GM19240 (cell line): ENCODE measurements around the gene WRNIP1.
"Not testable (repeated sequence)": the region's sequence is repeated elsewhere in the genome, so short reads cannot be mapped to it uniquely, and the experiment has no call there.

ENCODE experiments used
- DNase-seq: peaks from one replicate; pipeline ENCODE4 v3.0.0; 2011; ENCODE audit warnings: low spot score; ENCODE audit not compliant: insufficient read length

The WRNIP1 gene

DNA sequence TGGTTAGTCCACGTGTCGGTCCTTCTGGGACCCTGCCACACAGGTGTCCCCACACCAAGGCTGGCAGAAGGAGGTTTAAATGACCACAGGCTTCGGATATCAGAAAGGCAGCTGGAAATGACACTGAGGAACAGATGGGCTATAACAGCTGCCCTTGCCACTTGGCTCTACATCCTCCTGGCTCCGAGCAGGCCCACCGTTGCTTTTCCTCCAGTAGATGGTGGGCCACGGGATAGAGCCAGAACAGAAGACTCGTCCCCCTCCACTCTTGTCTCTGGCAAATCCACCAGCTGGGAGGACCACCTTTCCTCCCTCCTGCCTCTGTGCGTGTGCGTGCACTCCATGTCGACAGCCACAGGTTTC, 17.6 kb downstream of the WRNIP1 start:
- DNase-seq, result no peak

DNA sequence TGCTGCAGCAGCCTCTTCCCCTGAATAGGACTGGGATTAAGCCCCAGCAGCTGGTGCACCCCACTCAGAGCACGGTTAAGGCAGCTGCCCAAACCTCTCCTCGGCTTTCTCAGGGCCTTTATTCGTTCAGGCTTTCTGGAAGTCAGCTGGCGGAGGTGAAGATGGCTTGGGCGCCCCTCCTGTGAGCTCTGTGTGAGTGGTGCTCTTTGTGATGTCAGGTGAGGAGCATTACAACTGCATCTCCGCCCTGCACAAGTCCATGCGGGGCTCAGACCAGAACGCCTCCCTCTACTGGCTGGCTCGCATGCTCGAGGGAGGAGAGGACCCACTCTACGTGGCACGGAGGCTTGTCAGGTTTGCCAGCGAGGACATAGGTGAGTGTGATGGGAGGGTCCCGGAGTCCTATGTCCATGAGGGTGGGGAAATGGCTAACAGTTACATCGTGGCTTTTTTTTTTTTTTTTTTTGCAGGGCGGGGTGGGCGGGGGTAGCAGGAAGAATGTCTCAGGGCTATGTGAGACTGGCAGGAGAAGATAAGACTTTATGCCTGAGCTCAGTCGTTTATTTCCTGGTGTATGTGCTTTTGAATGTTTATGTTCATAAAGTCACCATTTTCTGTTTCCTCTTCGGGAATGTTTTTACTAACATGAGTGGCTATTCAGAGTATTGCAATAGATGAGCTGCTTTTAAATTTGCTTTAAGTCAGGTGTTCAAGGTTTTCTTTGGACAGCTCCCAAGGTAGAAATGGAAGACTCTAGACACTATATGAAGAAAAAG, 18.2 kb downstream of the WRNIP1 start:
- DNase-seq, result no peak

DNA sequence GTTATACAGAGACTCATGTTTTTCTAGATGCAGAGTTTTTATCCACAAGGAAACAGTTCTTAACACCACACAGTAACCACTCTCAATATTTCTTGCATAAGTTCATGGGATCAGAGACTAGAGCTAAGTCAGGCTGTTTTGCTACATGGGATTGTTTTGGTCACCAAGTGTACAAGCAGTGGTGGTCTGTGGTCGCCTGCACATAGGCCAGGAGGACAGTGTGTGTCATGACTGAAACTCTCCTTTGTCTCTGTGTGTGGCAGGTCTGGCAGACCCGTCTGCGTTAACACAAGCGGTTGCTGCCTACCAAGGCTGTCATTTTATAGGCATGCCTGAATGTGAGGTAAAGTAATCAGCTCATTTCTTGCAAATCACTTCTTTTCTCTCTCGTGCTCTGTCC, 18.9 kb downstream of the WRNIP1 start:
- no peak for DNase-seq

DNA sequence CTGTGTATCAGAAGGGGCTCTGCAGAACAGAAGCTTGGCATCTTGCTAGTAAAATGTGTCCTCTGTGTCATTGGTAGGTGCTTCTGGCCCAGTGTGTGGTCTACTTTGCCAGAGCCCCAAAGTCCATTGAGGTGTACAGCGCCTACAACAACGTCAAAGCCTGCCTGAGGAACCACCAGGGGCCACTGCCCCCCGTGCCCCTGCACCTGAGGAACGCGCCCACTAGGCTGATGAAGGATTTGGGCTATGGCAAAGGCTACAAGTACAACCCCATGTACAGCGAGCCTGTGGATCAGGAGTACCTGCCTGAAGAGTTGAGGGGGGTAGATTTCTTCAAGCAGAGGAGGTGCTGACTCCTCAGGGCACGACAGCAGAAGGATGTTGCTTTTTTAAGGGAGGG, 19.7 kb downstream of the WRNIP1 start:
- DNase-seq, result no peak

DNA sequence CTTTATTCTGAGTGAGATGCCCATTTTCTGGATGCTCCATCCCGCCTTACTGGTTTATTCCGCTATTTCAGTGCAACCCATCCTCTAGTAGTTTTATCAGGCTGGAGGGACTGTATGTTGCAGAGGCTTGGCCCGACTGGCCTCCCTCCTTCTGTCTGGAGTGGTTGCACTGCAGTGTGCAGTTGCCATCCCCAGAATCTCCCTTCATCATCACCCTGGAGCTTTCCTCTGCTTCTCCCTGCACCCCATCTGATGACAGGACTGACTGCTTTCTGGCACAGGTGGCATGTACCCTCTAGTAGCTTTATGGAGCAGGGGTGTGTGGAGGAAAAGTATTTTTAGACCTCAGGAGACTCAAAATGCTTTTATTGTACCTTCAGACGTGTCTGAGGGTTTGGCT, 21.1 kb downstream of the WRNIP1 start:
- no peak for DNase-seq

DNA sequence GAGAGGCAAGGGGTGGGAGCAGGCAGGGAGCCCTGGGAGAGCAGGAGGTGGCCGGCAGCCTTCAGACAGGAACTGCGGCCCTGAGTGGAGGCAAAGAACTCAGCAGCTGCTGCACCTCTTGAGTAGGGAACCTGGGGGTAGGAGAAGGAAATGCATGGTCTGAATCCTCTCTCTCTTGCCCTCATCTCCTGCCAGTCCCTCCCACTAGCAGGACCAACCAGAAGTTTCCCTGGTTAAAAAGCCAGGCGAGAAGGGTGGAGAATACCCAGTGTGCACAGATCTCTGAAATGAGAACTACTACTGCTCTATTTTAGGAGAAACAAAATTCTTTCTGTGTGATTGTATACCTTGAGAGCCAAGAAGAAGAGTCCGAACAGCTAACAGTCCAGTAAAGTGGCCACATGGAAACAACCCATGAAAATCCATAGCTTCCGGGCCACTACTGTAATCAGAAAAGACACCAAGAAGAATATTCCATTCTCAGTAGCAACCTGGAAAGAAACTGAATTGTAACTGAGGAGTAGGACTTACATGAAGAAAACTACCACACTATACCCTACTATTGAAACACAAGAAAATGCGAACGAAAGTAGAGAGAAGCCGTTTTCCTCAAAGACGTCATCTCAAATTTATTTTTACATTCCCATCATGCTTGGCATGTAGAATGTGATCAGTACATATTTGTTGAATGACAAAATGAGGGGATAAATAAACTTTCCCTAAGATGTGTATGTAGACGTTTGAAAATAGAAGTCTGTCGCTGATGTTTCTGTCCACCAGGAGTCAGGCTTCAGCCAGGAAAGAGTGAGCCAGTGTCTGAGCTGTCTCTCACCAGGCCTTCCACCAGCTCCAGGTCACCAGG, 25.6 kb downstream of the WRNIP1 start:
- peak; percentile 68 for DNase-seq

DNA sequence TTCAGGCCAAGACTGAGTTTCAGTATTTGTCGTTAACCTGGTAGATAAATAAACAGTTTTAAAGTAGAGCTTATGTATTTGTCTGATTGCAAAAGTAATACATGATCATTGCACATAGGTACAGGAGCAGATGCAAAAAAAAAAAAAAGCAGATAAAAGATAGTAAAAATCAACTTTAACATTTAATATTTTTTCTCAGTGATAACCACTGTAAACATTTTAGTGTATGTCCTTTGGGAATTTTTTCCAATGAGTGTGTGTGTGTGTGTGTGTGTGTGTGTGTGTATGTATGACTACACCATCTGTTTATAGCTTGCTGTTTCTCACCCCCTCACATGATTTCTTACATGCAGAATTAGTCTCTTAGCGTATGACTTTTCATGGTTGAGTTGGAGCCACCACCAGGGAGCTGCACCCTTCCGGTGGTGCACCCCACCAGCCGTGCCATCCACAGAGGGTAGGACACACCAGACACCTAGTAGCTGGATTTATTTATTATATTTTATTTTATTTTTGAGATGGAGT, 26.3 kb downstream of the WRNIP1 start:
- DNase-seq, result no peak

DNA sequence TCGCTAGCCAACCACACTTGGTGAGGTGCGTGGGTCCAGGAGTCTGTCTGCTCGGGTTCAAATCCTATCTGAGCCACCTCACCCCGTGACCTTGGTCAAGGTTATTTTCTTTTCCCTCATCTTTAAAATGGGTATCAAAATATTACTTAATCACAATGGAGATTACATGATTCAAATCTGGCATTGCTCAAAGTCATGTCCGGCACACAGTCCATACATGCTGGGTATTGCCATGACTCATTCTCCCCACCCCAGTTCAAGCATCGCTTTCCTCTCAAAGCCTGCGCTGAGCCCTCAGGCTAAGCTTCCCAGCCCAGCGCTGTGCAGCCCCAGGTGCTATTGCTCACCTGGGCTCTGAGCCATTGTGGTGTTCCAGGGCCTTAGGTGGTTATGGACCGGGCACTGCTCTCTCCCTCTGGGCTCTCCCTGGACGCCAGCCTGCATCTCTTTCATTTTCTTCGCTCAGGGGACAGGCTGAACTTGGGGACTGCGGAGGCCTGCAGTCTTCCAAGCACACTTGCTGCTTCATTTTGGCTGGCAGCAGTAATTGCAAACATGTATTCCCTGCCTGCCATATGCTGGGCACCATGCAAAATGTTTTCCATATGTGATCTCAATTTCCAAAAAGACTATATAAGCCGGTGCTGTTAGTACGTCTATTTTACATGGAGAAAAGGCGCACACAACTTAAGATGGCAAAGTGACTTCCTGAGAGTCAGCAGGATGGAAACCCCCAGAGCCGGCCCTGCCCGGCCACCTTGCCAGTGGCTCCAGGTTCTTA, 27.3 kb downstream of the WRNIP1 start:
- DNase-seq, result no peak

DNA sequence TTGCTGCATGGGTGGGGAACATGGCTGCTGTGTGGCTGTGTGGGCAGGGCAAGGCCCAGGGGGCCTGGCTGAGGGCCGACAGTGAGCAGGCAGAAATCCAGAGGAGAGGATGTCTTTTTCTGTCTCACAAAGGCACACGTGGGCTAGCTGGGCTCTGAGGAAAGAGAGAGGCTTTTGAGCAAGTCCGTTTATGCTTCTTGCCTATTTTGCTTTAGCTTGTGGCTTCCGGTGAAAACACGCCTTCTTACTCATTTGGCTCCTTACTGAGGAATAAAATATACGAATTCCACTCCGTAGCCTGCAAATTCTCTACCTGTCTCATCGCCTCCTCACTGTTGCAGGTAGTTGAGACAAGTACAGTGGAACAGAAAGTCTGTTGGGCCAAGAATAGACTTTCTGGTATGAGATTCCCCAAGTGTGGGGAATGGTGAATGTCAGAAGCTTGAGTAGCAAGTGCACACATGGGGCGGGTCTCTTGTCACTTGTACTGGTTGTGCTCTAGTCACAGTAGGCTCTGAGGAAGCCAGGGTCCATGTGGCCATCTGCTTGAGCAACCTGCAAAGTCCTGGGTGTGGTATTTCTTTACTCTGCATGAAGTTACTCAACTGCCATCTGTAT, 28.4 kb downstream of the WRNIP1 start:
- peak; percentile 10 for DNase-seq

DNA sequence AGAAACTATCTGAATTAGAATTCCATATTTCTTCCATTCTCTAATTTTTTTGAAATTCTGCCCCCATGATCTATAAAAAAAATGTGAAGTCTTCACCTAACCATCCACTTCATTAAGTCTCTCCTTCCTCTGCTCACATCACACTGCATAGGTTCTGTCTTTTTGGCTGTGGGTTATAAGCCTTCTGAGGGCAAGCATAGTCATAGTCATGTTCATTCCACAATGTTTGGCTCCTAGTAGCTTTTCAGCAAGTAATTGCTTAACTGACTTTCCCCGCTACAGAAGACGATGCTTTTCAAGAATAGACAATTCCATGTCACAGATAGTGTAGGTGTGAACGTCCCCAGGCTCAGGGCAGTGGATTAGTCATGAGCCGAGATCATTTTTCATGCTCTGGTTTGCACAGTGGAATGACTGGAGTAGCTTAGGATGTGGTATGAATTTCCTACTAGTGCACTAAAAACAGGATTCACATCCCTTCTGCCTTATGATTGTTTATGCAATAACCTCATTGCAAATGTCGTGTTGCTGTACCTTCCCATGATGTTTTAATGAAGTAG, 29.1 kb downstream of the WRNIP1 start:
- no peak for DNase-seq

DNA sequence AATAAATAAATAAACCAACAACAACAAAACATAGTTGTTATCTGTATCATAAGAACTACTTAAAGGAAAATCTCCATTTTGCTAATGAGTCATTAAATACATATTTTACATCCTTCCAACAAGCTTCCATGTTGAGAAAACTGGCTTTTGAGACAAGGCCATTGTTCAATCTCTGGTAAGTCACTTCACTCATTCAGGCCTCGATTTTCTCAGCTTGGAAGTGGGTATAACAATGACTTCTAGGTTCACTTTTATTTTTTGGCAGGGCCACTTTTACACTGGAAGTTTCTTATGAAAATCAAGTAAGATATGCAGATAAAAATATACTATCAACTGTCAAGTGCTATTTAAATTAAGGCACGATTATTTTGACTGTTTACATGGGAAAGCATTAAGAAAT, 30.0 kb downstream of the WRNIP1 start:
- no peak for DNase-seq

DNA sequence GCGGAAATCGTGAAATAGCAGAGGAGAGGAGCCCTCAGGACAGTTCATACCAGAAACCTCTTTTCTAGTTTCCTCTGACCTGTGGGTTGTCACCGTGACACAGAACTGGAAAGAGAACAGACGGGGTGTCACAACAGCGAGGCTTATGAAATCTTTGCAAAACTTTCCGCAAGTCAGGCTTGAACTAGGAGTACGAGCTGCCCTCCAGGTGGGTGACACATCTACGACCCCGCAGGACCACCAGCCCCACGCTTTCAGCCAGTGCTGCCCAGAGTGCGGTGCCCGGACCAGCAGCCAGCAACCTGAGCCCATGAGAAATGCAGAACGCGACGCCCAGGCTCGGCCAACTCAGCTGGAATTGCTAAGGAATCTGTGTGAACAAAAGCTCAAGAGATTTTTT, 30.8 kb downstream of the WRNIP1 start:
- no peak for DNase-seq

DNA sequence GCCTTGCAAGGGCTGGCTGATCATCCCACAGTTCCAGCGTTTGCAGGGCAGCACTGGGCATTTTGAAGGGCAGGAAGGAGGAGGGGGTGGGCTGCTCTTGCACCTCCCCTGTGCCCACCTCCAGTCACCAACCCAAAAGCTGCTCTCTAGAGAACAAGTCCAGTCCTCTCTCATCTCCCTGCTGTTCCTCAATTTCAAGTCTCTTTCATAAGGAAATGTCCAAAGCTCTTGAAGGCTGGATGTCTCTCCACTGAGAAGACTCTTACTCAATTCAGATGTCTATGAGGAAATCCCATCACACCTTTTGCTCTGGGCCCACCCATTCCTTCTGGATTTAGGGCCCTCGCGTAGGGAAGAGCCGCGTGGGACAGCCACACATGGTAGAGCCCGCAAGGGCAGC, 31.7 kb downstream of the WRNIP1 start:
- DNase-seq, result no peak

DNA sequence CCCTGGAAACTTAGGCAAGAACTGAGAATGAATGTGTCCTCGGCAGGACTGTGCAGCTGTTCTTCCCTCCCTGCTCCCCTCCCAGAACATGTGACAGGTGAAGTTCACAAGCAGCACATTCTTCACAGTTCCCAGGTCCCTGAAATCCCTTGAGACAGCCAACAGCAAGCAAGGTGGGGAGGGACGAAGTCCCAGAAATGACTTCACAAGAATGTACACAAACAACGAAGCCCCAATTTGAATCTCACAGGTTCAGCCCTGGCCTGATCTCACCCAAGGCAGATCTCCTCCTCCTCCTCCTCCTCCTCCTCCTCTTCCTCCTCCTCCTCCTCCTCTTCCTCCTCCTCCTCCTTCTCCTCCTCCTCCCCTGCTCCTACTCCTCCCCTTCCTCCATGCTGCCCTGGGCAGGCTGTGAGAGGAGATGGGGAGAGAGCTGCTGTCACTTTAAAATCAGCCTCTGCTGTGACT, 32.4 kb downstream of the WRNIP1 start:
- no peak for DNase-seq

DNA sequence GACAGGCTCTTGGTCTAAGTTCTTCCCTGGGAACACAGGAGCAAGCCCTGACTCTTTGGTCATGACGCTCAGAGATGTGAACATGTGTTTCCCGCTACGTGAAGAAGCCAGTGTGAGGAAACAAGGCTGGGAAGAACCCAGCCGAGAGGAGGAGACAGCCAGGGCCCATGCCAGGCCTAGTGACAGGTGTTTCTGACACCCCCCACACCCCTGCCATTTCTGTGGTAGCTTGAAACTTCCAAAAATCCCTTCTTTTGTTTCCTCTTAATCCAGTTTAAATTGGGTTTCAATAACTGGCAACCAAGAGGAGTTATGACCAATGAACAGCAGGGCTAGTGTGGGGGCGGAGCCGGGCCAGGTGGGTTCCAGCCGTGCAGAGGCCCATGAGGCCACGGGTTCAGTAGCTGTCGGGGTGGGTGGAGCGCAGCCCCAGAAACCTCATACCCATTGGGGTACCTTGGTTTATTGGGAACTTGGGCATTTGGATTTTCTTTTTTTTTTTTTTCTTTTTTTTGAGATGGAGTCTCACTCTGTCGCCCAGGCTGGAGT, 33.5 kb downstream of the WRNIP1 start:
- no peak for DNase-seq

DNA sequence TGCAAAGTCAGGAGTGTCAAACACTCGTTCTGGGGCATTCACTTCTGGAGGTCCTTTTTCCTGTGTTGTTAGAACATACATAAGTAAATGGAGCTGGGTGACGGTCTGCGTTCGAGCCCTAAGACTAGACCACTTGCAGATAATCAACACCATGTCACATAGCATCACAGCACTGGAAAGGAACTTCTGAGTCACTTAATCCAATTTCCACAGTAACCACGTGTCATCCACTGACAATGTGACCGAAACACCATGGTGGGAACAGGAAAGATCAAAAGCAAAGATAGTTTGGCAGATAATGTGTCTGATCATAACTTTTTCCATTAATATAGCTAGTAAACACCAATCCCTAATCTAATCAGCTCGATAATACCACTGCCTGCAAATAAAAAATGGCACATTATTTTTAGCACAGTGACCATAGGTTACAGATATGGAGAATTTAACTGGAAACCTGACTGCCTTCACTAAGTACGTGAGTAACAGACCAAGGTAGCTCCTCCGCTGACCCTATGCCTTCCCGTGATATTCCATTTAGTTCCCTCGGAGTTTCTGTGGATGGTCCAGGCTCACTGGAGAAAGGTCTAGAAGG, 34.8 kb downstream of the WRNIP1 start:
- DNase-seq, result no peak

DNA sequence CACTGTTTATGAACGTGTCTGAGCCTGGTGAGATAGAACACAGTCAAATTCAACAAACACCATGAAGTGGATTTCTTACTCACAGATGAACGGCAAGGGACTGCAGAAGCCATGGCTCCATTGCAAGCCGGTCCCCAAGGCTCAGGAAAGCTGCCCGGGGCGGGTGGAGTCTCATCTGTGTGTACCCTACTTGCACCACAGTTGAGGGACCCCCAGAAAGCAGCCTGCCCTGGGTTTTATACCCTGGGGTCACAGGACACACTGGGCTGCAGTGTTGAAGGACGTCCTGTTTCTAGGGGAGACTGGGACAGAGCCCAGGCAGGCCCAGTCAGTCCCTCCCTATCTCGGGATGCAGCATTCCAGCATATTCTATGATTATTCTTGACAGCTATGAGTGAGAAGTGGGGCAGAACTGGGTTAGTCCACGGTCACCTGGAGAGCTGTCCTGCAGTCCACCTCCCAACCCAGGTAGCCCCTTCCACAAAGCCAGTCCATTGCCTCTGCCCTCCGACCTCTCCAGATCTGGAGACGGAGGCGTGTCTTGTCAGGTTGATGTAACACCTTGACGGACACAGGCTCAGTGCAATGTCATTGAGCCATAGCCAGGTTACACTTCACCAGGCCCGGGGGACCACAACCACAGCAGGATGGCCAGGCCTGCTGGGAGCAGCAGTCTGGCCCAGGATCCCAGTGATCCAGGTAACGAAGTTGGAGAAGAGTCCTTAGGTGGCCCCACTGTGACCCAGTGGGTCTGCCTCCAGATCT, 35.5 kb downstream of the WRNIP1 start:
- no peak for DNase-seq

DNA sequence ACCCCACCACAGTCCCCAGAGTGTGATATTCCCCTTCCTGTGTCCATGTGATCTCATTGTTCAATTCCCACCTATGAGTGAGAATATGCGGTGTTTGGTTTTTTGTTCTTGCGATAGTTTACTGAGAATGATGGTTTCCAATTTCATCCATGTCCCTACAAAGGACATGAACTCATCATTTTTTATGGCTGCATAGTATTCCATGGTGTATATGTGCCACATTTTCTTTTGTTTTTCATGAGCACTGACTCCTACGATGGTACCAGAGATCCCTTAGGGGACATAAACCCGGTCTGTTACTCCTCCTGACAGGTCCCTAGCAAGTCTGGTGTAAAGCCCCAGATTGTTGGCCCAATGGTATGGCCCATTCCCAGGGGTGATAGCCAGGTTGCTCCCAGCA, 36.5 kb downstream of the WRNIP1 start:
- not testable (repeated sequence) for DNase-seq

DNA sequence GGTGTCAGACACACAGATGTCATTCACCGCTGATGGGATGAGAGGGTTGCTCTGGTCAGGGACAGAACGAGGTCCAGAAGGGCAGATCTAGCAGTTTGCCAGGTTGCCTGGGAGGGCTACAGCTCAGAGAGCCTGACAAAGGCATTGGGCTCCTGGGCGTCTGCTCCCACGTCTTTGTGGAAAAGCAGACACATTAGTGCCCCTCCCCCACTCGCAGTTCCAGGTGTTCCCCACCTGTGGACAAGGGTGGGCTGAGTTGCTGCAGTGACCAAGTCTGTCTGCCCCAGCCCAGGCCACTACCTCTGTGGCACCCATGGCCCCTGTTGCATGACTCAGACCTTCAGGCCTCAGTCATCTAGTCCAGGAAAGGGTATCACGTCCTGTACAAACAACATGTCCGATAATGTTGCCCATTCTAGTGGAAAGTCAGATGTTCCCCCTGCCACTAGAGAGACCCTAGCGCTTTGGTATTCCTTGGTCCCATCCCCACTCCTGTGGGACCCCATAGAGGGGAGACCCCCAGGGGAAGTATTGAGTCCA, 37.4 kb downstream of the WRNIP1 start:
- DNase-seq, result no peak
